Keratinocyte (primary cell): Measurements from ENCODE around the gene FBLN7.

Source experiments
- EZH2 ChIP-seq: IDR thresholded peaks from one replicate; pipeline ENCODE4 v1.6.1; 2012; ENCODE audit warnings: inconsistent platforms, mild to moderate bottlenecking, low read length, moderate library complexity
- TF ChIP-seq, protein P1 (sequence below), 3 experiments: IDR thresholded peaks in 1 of 3; conservative IDR thresholded peaks in 1 of 3; optimal IDR thresholded peaks in 1 of 3; 2 replicates in 2 of 3; 3 replicates in 1 of 3; pipeline versions ENCODE3 to v1.5.1; 2011; ENCODE audit warnings: low read length in 3 of 3, mild to moderate bottlenecking in 3 of 3, moderate library complexity in 2 of 3, control low read depth in 1 of 3, inconsistent platforms in 1 of 3; ENCODE audit not compliant: insufficient read depth in 2 of 3; ENCODE audit errors: extremely low read depth in 1 of 3

- TF ChIP-seq, protein P1, sequence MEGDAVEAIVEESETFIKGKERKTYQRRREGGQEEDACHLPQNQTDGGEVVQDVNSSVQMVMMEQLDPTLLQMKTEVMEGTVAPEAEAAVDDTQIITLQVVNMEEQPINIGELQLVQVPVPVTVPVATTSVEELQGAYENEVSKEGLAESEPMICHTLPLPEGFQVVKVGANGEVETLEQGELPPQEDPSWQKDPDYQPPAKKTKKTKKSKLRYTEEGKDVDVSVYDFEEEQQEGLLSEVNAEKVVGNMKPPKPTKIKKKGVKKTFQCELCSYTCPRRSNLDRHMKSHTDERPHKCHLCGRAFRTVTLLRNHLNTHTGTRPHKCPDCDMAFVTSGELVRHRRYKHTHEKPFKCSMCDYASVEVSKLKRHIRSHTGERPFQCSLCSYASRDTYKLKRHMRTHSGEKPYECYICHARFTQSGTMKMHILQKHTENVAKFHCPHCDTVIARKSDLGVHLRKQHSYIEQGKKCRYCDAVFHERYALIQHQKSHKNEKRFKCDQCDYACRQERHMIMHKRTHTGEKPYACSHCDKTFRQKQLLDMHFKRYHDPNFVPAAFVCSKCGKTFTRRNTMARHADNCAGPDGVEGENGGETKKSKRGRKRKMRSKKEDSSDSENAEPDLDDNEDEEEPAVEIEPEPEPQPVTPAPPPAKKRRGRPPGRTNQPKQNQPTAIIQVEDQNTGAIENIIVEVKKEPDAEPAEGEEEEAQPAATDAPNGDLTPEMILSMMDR (optimal IDR thresholded peaks at IDR 0.05 in 1 of 3, IDR thresholded peaks at IDR 0.05 in 1 of 3, conservative IDR thresholded peaks at IDR 0.05 in 1 of 3; ENCODE audit: extremely low read depth in 1 of 3, insufficient read depth in 2 of 3, low read length in 3 of 3), result no peak
- TF ChIP-seq EZH2, result no peak
Observed at GRCh38 chr2:112149194-112149593, 11.0 kb downstream of the FBLN7 start.
